Measurements from ENCODE around the gene SEC22C.

DNA sequence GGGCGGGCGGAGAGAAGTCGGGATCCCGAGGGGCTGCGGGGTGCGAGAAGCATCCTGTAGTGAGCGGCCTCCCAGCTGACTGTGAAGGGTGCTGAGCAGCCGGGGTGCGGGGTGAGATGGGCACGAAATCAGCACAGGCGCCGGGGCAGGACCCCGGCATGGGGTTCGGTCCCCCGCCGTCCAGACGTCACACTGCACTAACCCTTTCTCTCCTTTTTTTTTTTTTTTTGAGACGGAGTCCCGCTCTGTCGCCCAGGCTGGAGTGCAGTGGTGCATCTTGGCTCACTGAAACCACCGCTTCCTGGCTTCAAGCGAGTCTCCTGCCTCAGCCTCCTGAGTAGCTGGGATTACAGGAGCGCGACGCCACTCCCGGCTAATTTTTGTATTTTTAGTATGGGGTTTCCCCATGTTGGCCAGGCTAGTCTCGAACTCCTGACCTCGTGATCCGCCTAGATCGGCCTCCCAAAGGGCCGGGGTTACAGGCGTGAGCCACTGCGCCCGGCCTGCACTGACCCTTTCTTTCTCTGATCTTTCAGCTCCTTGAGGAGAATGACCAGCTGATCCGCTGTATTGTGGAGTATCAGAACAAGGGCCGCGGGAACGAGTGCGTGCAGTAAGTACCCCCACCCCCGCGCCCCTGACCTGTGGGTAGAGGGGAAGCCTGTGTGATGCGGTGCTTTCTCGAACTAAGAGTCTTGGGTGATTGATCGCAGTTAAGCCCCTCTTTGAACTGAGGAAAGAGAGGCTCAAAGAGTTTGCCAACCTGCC lies 9.4 kb upstream of the SEC22C start:
- TF ChIP-seq, protein P1, sequence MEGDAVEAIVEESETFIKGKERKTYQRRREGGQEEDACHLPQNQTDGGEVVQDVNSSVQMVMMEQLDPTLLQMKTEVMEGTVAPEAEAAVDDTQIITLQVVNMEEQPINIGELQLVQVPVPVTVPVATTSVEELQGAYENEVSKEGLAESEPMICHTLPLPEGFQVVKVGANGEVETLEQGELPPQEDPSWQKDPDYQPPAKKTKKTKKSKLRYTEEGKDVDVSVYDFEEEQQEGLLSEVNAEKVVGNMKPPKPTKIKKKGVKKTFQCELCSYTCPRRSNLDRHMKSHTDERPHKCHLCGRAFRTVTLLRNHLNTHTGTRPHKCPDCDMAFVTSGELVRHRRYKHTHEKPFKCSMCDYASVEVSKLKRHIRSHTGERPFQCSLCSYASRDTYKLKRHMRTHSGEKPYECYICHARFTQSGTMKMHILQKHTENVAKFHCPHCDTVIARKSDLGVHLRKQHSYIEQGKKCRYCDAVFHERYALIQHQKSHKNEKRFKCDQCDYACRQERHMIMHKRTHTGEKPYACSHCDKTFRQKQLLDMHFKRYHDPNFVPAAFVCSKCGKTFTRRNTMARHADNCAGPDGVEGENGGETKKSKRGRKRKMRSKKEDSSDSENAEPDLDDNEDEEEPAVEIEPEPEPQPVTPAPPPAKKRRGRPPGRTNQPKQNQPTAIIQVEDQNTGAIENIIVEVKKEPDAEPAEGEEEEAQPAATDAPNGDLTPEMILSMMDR (IDR thresholded peaks at IDR 0.05; ENCODE audit: low read depth, low read length): no peak
- no peak for TF ChIP-seq EZH2phosphoT487 (IDR thresholded peaks at IDR 0.05; ENCODE audit: low read depth)
